Right lobe of liver (tissue), 6 donors: ENCODE data around the gene S100B. TPM values are rescaled to one million over a fixed set of nuclear protein-coding genes. Genes with fewer than 3 reads are reported as not detected.

ENCODE experiments used
- ATAC-seq, 4 donors: fragments of 200-7000 bp; cut with Tn5 transposase; one replicate each; pipeline ENCODE4 v1.9.1; 2020; ENCODE audit warnings: mild to moderate bottlenecking in 4 of 4, moderate library complexity in 4 of 4
- DNase-seq, 3 donors: peaks; one replicate each; pipeline ENCODE4 v3.0.0-alpha.2; 2020
- H3K27ac ChIP-seq, 3 donors: fragments of 200-600 bp; one replicate each; pipeline ENCODE4 v1.8.0; 2022
- H3K27me3 ChIP-seq, 2 donors: fragments of 200-600 bp; one replicate each; pipeline ENCODE4 v1.8.0; 2022
- H3K36me3 ChIP-seq, 4 donors: fragments of 200-600 bp; sonication (generic) in 1 of 4; one replicate each; pipeline versions ENCODE4 v1.5.1 to v1.8.0; 2017 to 2022; ENCODE audit warnings: control low read depth in 1 of 4
- H3K4me1 ChIP-seq, 4 donors: fragments of 200-600 bp; sonication (generic) in 1 of 4; one replicate each; pipeline versions ENCODE4 v1.5.1 to v1.8.0; 2017 to 2022; ENCODE audit warnings: control low read depth in 1 of 4
- H3K4me3 ChIP-seq, 3 donors: fragments of 200-600 bp; one replicate each; pipeline ENCODE4 v1.8.0; 2022
- H3K9me3 ChIP-seq, 4 donors: fragments of 200-600 bp; sonication (generic) in 1 of 4; one replicate each; pipeline versions ENCODE4 v1.5.1 to v1.8.0; 2017 to 2022; ENCODE audit warnings: control low read depth in 1 of 4
- POLR2A ChIP-seq: fragments of 450-650 bp; IDR thresholded peaks from one replicate; pipeline ENCODE4 v1.6.1; 2017; ENCODE audit warnings: antibody characterized with exemption, mild to moderate bottlenecking
- WGBS: methylation state at CpG from one replicate; pipeline ENCODE4 v1.1.6; 2018; ENCODE audit warnings: low coverage, low lambda C conversion rate; ENCODE audit not compliant: insufficient coverage; ENCODE audit errors: missing lambda C conversion rate; 5-methylcytosine and 5-hydroxymethylcytosine counted together
- intact Hi-C, 2 donors: fragments of 100-400 bp; cut with DNase I; formaldehyde crosslinking; loops; one replicate each; pipeline versions ENCODE4 v1.11.2 to v1.14.1; 2022
- total RNA-seq, 6 experiments: library from RNA; depleted of rRNA in 2 of 6; stranded (reverse); fragments of >200 nt in 2 of 6; fragmentation: NEBNext Ultra II Directional in 3 of 6; extraction: Animal tissue kit (Norgen Biotek cat#: 25700) in 3 of 6; gene quantifications; one replicate each; pipeline versions ENCODE4 v1.1.0 to v1.2.4, GENCODE V29; 2016 to 2023
- TF ChIP-seq, protein P1 (sequence below), 4 donors: fragments of 200-600 bp in 3 of 4; fragments of 450-650 bp in 1 of 4; IDR thresholded peaks; one replicate each; pipeline versions ENCODE4 v1.5.1 to v1.8.0; 2016 to 2022; ENCODE audit warnings: antibody characterized with exemption in 4 of 4, mild to moderate bottlenecking in 2 of 4
- donor health status: DM: no; HTN: yes; CAD: no.
- donor health status: DM: no; HTN: no; CAD: no.
- donor health status: DM: no; HTN: no; CAD: no.
- donor health status: DM: no; HTN: yes; CAD: no.
- donor health status: DM: no; HTN: yes; CAD: no.

The S100B gene
- total RNA-seq, 6 experiments from 2014 or later = 0.49 to 0.78 (median 0.62) TPM; not detected in 3

DNA sequence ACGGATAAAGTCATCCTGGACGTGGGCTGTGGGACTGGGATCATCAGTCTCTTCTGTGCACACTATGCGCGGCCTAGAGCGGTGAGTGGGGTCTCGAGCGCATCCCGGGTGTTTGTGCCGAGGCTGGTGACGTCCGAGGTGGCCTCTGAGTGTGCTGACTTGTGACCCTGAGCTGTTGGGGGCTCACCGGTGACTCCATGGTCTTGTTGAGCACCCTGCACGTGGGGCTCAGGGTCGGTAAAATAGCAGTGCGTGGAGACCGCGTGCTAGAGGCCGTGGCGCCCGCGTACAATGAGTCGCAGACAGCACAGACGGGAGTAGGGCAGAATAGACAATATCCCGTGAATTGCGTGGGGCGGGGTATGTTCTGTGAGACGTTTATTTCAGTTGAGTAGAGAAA, 43.7 kb upstream of the S100B start:
- H3K4me1 ChIP-seq = no peaks in the 10 kb centered on the region
- H3K27ac ChIP-seq = no peak overlapping the region
- no peak for ATAC-seq
- H3K27me3 ChIP-seq = no peaks in the 10 kb centered on the region
- no peak for TF ChIP-seq POLR2A
- TF ChIP-seq, protein P1, sequence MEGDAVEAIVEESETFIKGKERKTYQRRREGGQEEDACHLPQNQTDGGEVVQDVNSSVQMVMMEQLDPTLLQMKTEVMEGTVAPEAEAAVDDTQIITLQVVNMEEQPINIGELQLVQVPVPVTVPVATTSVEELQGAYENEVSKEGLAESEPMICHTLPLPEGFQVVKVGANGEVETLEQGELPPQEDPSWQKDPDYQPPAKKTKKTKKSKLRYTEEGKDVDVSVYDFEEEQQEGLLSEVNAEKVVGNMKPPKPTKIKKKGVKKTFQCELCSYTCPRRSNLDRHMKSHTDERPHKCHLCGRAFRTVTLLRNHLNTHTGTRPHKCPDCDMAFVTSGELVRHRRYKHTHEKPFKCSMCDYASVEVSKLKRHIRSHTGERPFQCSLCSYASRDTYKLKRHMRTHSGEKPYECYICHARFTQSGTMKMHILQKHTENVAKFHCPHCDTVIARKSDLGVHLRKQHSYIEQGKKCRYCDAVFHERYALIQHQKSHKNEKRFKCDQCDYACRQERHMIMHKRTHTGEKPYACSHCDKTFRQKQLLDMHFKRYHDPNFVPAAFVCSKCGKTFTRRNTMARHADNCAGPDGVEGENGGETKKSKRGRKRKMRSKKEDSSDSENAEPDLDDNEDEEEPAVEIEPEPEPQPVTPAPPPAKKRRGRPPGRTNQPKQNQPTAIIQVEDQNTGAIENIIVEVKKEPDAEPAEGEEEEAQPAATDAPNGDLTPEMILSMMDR (IDR thresholded peaks at IDR 0.05) = no peak
- intact Hi-C loops = no loop called here
- WGBS = 92% methylated on average over 24 of the region's 27 CpGs
- H3K4me3 ChIP-seq = no peak overlapping the region
- H3K9me3 ChIP-seq = no peaks in the 10 kb centered on the region
- DNase-seq = no peak
- H3K36me3 ChIP-seq = peaks cover 11 to 81% (median 29%) of the 10 kb centered on the region in 4 donors

DNA sequence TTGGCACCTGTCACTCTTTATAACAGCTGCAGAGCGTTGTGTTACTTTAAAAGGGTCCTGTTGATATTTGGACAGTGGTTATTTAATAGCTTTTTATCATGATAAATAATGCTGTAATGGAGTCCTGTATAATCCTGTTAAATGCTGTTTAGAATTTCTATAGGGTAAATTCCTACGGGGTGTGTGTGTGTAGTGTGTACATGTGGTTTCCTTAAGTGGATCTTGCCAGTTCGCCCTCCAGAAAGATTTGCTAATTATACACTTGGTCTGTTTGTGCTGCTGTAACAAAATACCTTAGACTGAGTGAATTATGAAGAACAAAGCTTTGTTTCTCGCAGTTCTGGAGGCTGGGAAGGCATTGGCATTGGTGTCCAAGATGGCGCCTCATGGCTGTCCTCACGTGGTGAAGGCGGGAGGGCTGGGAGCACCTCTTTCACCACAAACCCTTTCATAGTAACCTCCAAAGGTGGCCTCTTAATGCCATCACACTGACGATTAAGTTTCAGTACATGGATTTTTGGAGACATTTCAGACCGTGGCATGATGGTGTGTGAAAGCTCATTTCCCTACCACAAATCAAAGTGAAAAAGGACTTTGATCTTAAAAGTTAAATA, 41.8 kb upstream of the S100B start:
- H3K27ac ChIP-seq = no peak overlapping the region
- no peaks in the 10 kb centered on the region for H3K4me1 ChIP-seq
- no peaks in the 10 kb centered on the region for H3K9me3 ChIP-seq
- WGBS = 95% methylated on average over 9 of the region's 9 CpGs
- no peak overlapping the region for H3K4me3 ChIP-seq
- no peak for ATAC-seq
- H3K36me3 ChIP-seq = peaks cover 6 to 65% (median 24%) of the 10 kb centered on the region in 4 donors
- H3K27me3 ChIP-seq = no peaks in the 10 kb centered on the region
- no peak for TF ChIP-seq POLR2A
- TF ChIP-seq, protein P1 (IDR thresholded peaks at IDR 0.05) = no peak
- DNase-seq = no peak
- intact Hi-C loops = no loop called here

DNA sequence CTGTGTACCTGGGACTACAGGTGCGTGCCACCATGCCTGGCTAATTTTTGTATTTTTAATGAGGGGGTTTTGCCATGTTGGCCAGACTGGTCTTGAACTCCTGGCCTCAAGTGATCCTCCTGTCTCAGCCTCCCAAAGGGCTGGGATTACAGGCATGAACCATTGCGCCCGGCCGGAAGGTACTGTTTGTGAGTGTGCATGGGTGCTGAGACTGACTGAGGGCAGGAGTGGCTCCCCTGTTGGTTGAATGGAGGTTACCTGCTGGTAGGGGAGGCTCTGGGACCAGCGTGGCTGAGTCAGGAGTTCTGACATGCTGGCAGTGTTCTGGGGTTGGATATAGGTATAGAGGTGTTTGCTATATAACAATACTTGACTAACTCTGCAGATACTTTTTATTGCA, 41.0 kb upstream of the S100B start:
- Histone ChIP-seq H3K27me3 (no peaks in the 10 kb centered on the region), H3K9me3 (no peaks in the 10 kb centered on the region), H3K36me3 (peaks cover 6 to 60% (median 23%) of the 10 kb centered on the region in 4 donors), H3K4me1 (no peaks in the 10 kb centered on the region), H3K27ac (no peak overlapping the region), H3K4me3 (no peak overlapping the region)
- DNase-seq (no peak), ATAC-seq (no peak)
- WGBS = 93% methylated on average over 5 of the region's 5 CpGs
- intact Hi-C loops = no loop called here
- no peak for TF ChIP-seq POLR2A
- TF ChIP-seq, protein P1 (IDR thresholded peaks at IDR 0.05) = no peak

DNA sequence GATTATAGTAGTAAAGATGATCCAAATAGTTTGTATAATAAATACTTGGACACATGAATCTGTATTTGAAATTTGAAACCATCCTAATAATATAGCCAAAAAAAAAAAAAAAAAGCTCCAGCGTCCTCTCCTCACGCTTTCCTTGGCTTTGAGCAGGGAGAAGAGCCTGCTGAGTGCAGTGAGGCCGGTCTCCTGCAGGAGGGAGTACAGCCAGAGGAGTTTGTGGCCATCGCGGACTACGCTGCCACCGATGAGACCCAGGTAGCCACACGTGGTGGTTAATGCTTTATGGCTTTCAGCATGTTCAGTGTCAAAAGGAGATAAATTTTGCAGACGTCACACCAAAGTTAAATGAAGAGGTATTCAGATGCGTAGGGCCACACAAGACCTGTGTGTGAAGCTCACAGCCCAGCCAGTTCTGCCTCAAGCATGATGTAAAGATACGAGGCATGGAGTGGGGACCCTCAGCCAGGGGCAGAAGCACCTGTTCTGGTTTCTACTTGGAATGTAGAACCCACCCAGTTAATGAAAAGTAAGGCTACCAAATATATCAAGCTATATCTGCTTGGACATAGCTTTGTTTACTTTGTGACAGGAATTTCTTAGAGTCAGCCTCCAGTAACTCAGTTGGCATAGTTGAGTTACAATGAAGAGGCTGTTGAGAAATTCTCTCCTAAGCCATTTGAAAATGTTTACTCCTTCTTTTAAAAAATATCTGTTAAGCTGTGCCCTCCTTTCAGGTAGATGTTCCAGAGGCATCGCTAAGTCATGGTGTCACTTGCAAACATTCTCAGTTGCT, 38.7 kb upstream of the S100B start:
- no peaks in the 10 kb centered on the region for H3K9me3 ChIP-seq
- no peaks in the 10 kb centered on the region for H3K4me1 ChIP-seq
- no peaks in the 10 kb centered on the region for H3K27me3 ChIP-seq
- peaks cover 2 to 37% (median 15%) of the 10 kb centered on the region in 4 donors for H3K36me3 ChIP-seq
- intact Hi-C loops = no loop called here
- 77% methylated on average over 9 of the region's 12 CpGs for WGBS
- TF ChIP-seq, protein P1 (IDR thresholded peaks at IDR 0.05) = no peak
- no peak for TF ChIP-seq POLR2A
- no peak overlapping the region for H3K27ac ChIP-seq
- H3K4me3 ChIP-seq = no peak overlapping the region
- no peak for ATAC-seq
- DNase-seq = no peak
